ENCODE data around the gene EHBP1L1.

DNA sequence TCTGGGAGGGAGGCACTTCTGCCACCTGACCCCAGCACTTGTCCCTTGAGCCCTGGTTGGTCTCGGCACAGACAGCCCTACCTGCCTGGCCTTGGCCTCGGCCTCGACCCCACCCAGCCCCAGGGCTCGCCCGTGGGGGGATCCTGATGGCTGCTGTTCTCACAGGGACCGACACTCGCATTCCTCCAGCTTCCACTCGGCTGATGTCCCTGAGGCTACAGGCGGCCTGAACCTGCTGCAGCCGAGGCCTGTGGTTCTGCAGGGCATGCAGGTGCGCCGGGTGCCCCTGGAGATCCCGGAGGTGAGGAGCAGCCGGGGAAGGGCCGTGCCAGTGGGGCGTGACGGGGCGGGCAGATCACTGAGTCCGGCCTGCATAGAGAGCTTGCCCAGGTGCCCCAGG, 44.8 kb downstream of the EHBP1L1 start:
- TF ChIP-seq, protein P1, sequence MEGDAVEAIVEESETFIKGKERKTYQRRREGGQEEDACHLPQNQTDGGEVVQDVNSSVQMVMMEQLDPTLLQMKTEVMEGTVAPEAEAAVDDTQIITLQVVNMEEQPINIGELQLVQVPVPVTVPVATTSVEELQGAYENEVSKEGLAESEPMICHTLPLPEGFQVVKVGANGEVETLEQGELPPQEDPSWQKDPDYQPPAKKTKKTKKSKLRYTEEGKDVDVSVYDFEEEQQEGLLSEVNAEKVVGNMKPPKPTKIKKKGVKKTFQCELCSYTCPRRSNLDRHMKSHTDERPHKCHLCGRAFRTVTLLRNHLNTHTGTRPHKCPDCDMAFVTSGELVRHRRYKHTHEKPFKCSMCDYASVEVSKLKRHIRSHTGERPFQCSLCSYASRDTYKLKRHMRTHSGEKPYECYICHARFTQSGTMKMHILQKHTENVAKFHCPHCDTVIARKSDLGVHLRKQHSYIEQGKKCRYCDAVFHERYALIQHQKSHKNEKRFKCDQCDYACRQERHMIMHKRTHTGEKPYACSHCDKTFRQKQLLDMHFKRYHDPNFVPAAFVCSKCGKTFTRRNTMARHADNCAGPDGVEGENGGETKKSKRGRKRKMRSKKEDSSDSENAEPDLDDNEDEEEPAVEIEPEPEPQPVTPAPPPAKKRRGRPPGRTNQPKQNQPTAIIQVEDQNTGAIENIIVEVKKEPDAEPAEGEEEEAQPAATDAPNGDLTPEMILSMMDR (conservative IDR thresholded peaks at IDR 0.05; ENCODE audit: low read depth, low read length) = no peak
- TF ChIP-seq EZH2phosphoT487 (IDR thresholded peaks at IDR 0.05; ENCODE audit: borderline replicate concordance, low read length) (no peak), EZH2 (IDR thresholded peaks at IDR 0.05; ENCODE audit: low read length, unreplicated experiment) (no peak)
